ENCODE results near the gene ARHGEF28.

GRCh38 chr5:73945505-73945904, 319.5 kb downstream of the ARHGEF28 start:
- TF ChIP-seq, protein P1, sequence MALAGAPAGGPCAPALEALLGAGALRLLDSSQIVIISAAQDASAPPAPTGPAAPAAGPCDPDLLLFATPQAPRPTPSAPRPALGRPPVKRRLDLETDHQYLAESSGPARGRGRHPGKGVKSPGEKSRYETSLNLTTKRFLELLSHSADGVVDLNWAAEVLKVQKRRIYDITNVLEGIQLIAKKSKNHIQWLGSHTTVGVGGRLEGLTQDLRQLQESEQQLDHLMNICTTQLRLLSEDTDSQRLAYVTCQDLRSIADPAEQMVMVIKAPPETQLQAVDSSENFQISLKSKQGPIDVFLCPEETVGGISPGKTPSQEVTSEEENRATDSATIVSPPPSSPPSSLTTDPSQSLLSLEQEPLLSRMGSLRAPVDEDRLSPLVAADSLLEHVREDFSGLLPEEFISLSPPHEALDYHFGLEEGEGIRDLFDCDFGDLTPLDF (CRISPR knock-in tag; IDR thresholded peaks at IDR 0.05) = no peak
- TF ChIP-seq CBX5 (CRISPR knock-in tag; IDR thresholded peaks at IDR 0.05; ENCODE audit: borderline replicate concordance) (no peak), ZNF598 (CRISPR knock-in tag; IDR thresholded peaks at IDR 0.05; ENCODE audit: borderline replicate concordance) (no peak), HCFC1 (IDR thresholded peaks at IDR 0.05; ENCODE audit: low read depth, low read length) (no peak), SETDB1 (CRISPR knock-in tag; IDR thresholded peaks at IDR 0.05; ENCODE audit: borderline replicate concordance) (no peak)
- TF ChIP-seq, protein P2, sequence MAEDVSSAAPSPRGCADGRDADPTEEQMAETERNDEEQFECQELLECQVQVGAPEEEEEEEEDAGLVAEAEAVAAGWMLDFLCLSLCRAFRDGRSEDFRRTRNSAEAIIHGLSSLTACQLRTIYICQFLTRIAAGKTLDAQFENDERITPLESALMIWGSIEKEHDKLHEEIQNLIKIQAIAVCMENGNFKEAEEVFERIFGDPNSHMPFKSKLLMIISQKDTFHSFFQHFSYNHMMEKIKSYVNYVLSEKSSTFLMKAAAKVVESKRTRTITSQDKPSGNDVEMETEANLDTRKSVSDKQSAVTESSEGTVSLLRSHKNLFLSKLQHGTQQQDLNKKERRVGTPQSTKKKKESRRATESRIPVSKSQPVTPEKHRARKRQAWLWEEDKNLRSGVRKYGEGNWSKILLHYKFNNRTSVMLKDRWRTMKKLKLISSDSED (CRISPR knock-in tag; IDR thresholded peaks at IDR 0.05) = no peak
